ENCODE data around the gene ARF3.

The ARF3 gene

GRCh38 chr12:48977290-48978281 lies 20.3 kb upstream of the ARF3 start:
- peak; percentile 68 for TF ChIP-seq CTCF (IDR thresholded peaks at IDR 0.05; ENCODE audit: control insufficient read depth, extremely low read depth, insufficient read depth)
- H3K4me3 ChIP-seq (ENCODE audit: low read depth, low read length): no peak overlapping the region
- DNase-seq (ENCODE audit: low read depth): no peak

- TF ChIP-seq CTCF (IDR thresholded peaks at IDR 0.05; ENCODE audit: control insufficient read depth, extremely low read depth, insufficient read depth): no peak
- no peak overlapping the region for H3K4me3 ChIP-seq (ENCODE audit: low read depth, low read length)
- DNase-seq (ENCODE audit: low read depth): no peak
Measured at GRCh38 chr12:48973941-48974673, 16.8 kb upstream of the ARF3 start.

- no peak for DNase-seq (ENCODE audit: low read depth)
- no peak for TF ChIP-seq CTCF (IDR thresholded peaks at IDR 0.05; ENCODE audit: control insufficient read depth, extremely low read depth, insufficient read depth)
- H3K4me3 ChIP-seq (ENCODE audit: low read depth, low read length): no peak overlapping the region
Measured at GRCh38 chr12:48973531-48973930, 16.2 kb upstream of the ARF3 start.

GRCh38 chr12:48972952-48973483 lies 15.7 kb upstream of the ARF3 start:
- H3K4me3 ChIP-seq (ENCODE audit: low read depth, low read length): no peak overlapping the region
- TF ChIP-seq CTCF (IDR thresholded peaks at IDR 0.05; ENCODE audit: control insufficient read depth, extremely low read depth, insufficient read depth): no peak
- DNase-seq (ENCODE audit: low read depth): no peak

GRCh38 chr12:48972213-48972951 lies 15.1 kb upstream of the ARF3 start:
- no peak for TF ChIP-seq CTCF (IDR thresholded peaks at IDR 0.05; ENCODE audit: control insufficient read depth, extremely low read depth, insufficient read depth)
- no peak for DNase-seq (ENCODE audit: low read depth)
- H3K4me3 ChIP-seq (ENCODE audit: low read depth, low read length): no peak overlapping the region; the same call in 1 of the 2 replicates

- TF ChIP-seq CTCF (IDR thresholded peaks at IDR 0.05; ENCODE audit: control insufficient read depth, extremely low read depth, insufficient read depth): no peak
- H3K4me3 ChIP-seq (ENCODE audit: low read depth, low read length): peak overlapping the region; percentile 50
- DNase-seq (ENCODE audit: low read depth): no peak
Measured at GRCh38 chr12:48970702-48971334, 13.5 kb upstream of the ARF3 start.

Measured in LNCaP clone FGC (cell line).